HEK293T (cell line): ENCODE data around the gene SMIM7.

ENCODE experiments used
- CTCF ChIA-PET: fragments of 350-600 bp; formaldehyde crosslinking; extraction: SDS; loops from one replicate; lab custom pipeline; 2021; ENCODE audit warnings: antibody characterized with exemption, inconsistent platforms; lab: Yijun Ruan, JAX
- POLR2A ChIA-PET: fragments of 350-600 bp; formaldehyde crosslinking; extraction: SDS; loops from one replicate; lab custom pipeline; 2020; ENCODE audit warnings: antibody characterized with exemption, inconsistent platforms; lab: Yijun Ruan, JAX
- DNase-seq: peaks from one replicate; pipeline ENCODE4 v3.0.0; 2012; ENCODE audit warnings: mixed read lengths; ENCODE audit errors: extremely low spot score
- BHLHE40 ChIP-seq: fragments of 450-650 bp; IDR thresholded peaks from 2 replicates; pipeline ENCODE4 v1.6.1; 2016; ENCODE audit warnings: mild to moderate bottlenecking, moderate library complexity, borderline replicate concordance
- CTBP1 ChIP-seq: fragments of 450-650 bp; IDR thresholded peaks from 2 replicates; pipeline ENCODE4 v1.6.1; 2016; ENCODE audit warnings: borderline replicate concordance
- ELF4 ChIP-seq: fragments of 450-650 bp; IDR thresholded peaks from 2 replicates; pipeline ENCODE4 v1.6.1; 2017; ENCODE audit warnings: antibody characterized with exemption
- FOXA1 ChIP-seq: fragments of 450-650 bp; IDR thresholded peaks from 2 replicates; pipeline ENCODE4 v1.6.1; 2016; ENCODE audit warnings: mild to moderate bottlenecking
- FOXK2 ChIP-seq: fragments of 450-650 bp; IDR thresholded peaks from 2 replicates; pipeline ENCODE4 v1.6.1; 2016; ENCODE audit warnings: mild to moderate bottlenecking
- FOXM1 ChIP-seq: fragments of 450-650 bp; IDR thresholded peaks from 2 replicates; pipeline ENCODE4 v1.6.1; 2017; ENCODE audit warnings: mild to moderate bottlenecking, borderline replicate concordance
- HDGF ChIP-seq: fragments of 450-650 bp; IDR thresholded peaks from 2 replicates; pipeline ENCODE4 v1.6.1; 2017; ENCODE audit warnings: antibody characterized with exemption, borderline replicate concordance
- L3MBTL2 ChIP-seq: fragments of 450-650 bp; conservative IDR thresholded peaks from 2 replicates; pipeline ENCODE4 v1.6.1; 2016; ENCODE audit warnings: mild to moderate bottlenecking
- LEF1 ChIP-seq: fragments of 450-650 bp; IDR thresholded peaks from 2 replicates; pipeline ENCODE4 v1.6.1; 2017; ENCODE audit warnings: mild to moderate bottlenecking, borderline replicate concordance
- NFRKB ChIP-seq: fragments of 450-650 bp; IDR thresholded peaks from 2 replicates; pipeline ENCODE4 v1.6.1; 2016; ENCODE audit warnings: mild to moderate bottlenecking, moderate library complexity
- PKNOX1 ChIP-seq: fragments of 450-650 bp; IDR thresholded peaks from 2 replicates; pipeline ENCODE4 v1.6.1; 2016
- SP1 ChIP-seq: fragments of 450-650 bp; IDR thresholded peaks from 2 replicates; pipeline ENCODE4 v1.6.1; 2017
- SUZ12 ChIP-seq: fragments of 450-650 bp; IDR thresholded peaks from 2 replicates; pipeline ENCODE4 v1.6.1; 2016; ENCODE audit warnings: mild to moderate bottlenecking
- TARDBP ChIP-seq: fragments of 450-650 bp; IDR thresholded peaks from 2 replicates; pipeline ENCODE4 v1.6.1; 2016
- ZNF384 ChIP-seq: fragments of 450-650 bp; IDR thresholded peaks from 2 replicates; pipeline ENCODE4 v1.6.1; 2016

Gene SMIM7

GRCh38 chr19:16659832-16660708 is at the start of gene SMIM7:
SMIM7 (minus strand) TSS chr19:16660144; CDS start chr19:16660110, 34 bp downstream.
- peak; percentile 98 for DNase-seq
- ChIA-PET CTCF (no interaction called here), POLR2A (interaction anchor here (0.6 to 2.6 kb wide), 16 partner anchors 8 to 164 kb away, joined by 3 to 13 read pairs (median 4); partner anchors contain the start of genes C19orf44, CALR3, MED26 and SLC35E1)
- peak; percentile 69; the same call in 1 of the 2 replicates for TF ChIP-seq PKNOX1
- TF ChIP-seq L3MBTL2: peak; percentile 74; the same call in 1 of the 2 replicates
- peak; percentile 90 for TF ChIP-seq ELF4
- no peak for TF ChIP-seq CTBP1

DNA sequence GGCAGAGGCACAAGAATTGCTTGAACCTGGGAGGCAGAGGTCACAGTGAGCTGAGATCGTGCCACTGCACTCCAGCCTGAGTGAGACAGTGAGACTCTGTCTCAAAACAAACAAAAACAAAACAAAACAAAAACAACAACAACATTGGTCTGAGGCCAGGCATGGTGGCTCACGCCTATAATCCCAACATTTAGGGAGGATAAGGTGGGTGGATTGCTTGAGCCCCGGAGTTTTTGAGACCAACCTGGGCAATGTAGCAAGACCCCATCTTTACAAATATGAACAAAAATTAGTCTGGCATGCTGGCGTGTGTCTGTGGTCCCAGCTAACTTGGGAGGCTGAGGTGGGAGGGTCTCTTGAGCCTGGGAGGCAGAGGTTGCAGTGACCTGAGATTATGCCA is 43.7 kb upstream of the SMIM7 start:
- ChIA-PET CTCF (no interaction called here), POLR2A (no interaction called here)

GRCh38 chr19:16702123-16702522 is 42.2 kb upstream of the SMIM7 start:
- TF ChIP-seq FOXA1 (no peak), NFRKB (no peak), L3MBTL2 (no peak), SUZ12 (no peak), TARDBP (no peak), SP1 (no peak), FOXM1 (no peak), BHLHE40 (no peak), CTBP1 (no peak), HDGF (no peak), ZNF384 (no peak), FOXK2 (no peak)
- CTCF ChIA-PET: no interaction called here
- no peak for DNase-seq
- POLR2A ChIA-PET: no interaction called here

More for the DNA sequence above, 43.7 kb upstream of the SMIM7 start:
- no peak for TF ChIP-seq CTBP1
- no peak for TF ChIP-seq LEF1
- TF ChIP-seq ELF4: no peak
- TF ChIP-seq L3MBTL2: no peak
- no peak for DNase-seq

GRCh38 chr19:16698914-16699313 is 39.0 kb upstream of the SMIM7 start:
- ChIA-PET CTCF (no interaction called here), POLR2A (no interaction called here)
- no peak for TF ChIP-seq FOXK2
- no peak for TF ChIP-seq SUZ12
- no peak for DNase-seq

DNA sequence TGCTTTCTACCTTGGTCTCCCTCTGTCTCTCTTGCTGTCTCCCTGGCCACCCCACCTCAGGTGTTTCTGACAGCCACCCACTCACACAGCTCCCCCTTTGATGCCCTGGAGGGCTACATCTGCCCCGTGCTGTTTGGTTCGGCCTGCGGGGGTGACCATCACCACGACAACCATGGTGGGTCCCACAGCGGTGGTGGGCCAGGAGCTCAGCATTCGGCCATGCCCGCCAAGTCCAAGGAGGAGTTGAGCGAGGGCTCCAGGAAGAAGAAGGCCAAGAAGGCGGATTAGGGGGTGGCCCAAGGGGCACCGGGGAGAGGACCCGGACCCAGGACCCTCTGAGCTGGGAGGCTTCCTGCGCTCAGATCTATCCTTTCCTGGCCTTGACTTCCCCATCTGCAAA is 28.1 kb upstream of the SMIM7 start:
- TF ChIP-seq LEF1 (no peak), SP1 (no peak), FOXM1 (no peak), FOXA1 (no peak), ELF4 (no peak), FOXK2 (no peak), ZNF384 (no peak), L3MBTL2 (no peak), SUZ12 (no peak), PKNOX1 (no peak), HDGF (no peak), BHLHE40 (no peak), NFRKB (no peak)
- ChIA-PET POLR2A (interaction anchor here (1.4 kb wide), 1 partner anchor 28 kb away, joined by 4 read pairs; the partner anchor contains the start of gene SMIM7), CTCF (no interaction called here)
- DNase-seq: no peak

DNA sequence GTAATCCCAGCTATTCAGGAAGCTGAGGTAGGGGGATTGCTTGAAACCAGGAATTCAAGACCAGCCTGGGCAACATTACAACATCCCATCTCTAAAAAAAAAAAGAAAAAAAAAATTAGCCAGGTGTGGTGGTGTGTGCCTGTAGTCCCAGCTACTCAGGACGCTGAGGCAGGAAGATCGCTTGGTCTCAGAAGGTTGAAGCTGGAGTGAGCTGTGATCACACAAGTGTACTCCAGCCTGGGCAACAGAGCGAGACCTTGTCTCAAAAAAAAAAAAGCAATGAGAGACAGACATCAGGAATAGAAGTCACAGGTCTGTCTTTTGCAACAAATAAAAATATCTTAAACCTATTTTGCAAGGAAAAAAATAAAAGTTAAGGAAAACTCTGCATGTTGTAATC is 24.3 kb upstream of the SMIM7 start:
- DNase-seq: no peak
- ChIA-PET POLR2A (interaction anchor here (0.6 to 1.7 kb wide), 2 partner anchors 12 to 24 kb away, joined by 3 to 10 read pairs; partner anchors contain the start of genes SMIM7 and TMEM38A), CTCF (interaction anchor here (0.6 kb wide), 1 partner anchor 310 kb away, joined by 3 read pairs; no protein-coding TSS in a partner anchor)
- TF ChIP-seq L3MBTL2 (no peak), FOXA1 (no peak)

DNA sequence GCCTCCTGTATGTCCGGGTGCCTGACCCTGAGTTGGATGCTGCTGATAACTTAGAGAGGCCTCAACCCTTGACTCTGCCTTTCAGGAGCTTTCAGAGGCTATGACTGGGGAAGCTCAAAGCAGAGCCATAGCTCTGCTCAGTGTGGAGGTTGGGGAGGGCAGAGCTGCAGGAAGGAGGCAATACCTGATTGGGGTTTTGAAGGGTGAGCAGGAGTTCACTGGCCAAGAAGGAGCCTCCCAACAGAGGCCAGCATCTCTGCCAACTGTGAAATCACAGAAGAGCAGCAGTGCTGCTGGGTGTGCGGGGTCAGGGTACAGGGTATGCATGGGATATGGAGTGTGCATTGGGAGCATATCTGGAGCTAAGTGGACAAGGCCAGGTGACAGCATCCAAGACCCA is 22.6 kb upstream of the SMIM7 start:
- no peak for TF ChIP-seq NFRKB
- no peak for TF ChIP-seq LEF1
- CTCF ChIA-PET: no interaction called here
- no peak for DNase-seq
- POLR2A ChIA-PET: no interaction called here

- no peak for TF ChIP-seq SUZ12
- no peak for TF ChIP-seq FOXA1
- no peak for TF ChIP-seq LEF1
- TF ChIP-seq PKNOX1: no peak
- no peak for TF ChIP-seq ZNF384
- TF ChIP-seq FOXK2: no peak
- CTCF ChIA-PET: no interaction called here
- DNase-seq: no peak
- POLR2A ChIA-PET: no interaction called here
Measured at GRCh38 chr19:16679811-16680210, 19.9 kb upstream of the SMIM7 start.
